GM23338 (cell line): ENCODE data around the gene RIMKLB. TPM values are rescaled to one million over a fixed set of nuclear protein-coding genes. Genes with fewer than 3 reads are reported as not detected.

Experiments used
- ATAC-seq: fragments of 200-7000 bp; cut with Tn5 transposase; 3 replicates; pipeline ENCODE4 v1.9.1; 2020
- DNase-seq: peaks from one replicate; pipeline ENCODE4 v3.0.0-alpha.2; 2015; ENCODE audit warnings: low spot score
- H2AFZ ChIP-seq: fragments of 200-600 bp; sonication (generic); 2 replicates; pipeline ENCODE4 v1.8.0; 2016; ENCODE audit warnings: antibody characterized with exemption, mild to moderate bottlenecking, moderate library complexity
- H3F3A ChIP-seq: fragments of 200-600 bp; sonication (generic); replicated peaks from 2 replicates; pipeline ENCODE4 v1.8.0; 2017; ENCODE audit warnings: antibody characterized with exemption, mixed run types, low read depth
- H3K27ac ChIP-seq: fragments of 200-600 bp; sonication (generic); 2 replicates; pipeline ENCODE4 v1.6.1; 2016; ENCODE audit warnings: low read depth
- H3K27me3 ChIP-seq: fragments of 200-600 bp; sonication (generic); 2 replicates; pipeline ENCODE4 v1.8.0; 2016; ENCODE audit warnings: mild to moderate bottlenecking, mixed run types, moderate library complexity; ENCODE audit not compliant: insufficient read depth
- H3K36me3 ChIP-seq: fragments of 200-600 bp; sonication (generic); 2 replicates; pipeline ENCODE4 v1.8.0; 2016; ENCODE audit warnings: mild to moderate bottlenecking; ENCODE audit not compliant: insufficient read depth
- H3K4me1 ChIP-seq: fragments of 200-600 bp; sonication (generic); 2 replicates; pipeline ENCODE4 v1.8.0; 2016; ENCODE audit warnings: mild to moderate bottlenecking, moderate library complexity; ENCODE audit not compliant: insufficient read depth
- H3K4me2 ChIP-seq: fragments of 200-600 bp; sonication (generic); 2 replicates; pipeline ENCODE4 v1.7.1; 2017; ENCODE audit warnings: mixed run types
- H3K4me3 ChIP-seq: fragments of 200-600 bp; sonication (generic); 2 replicates; pipeline ENCODE4 v1.6.1; 2016; ENCODE audit warnings: mixed run types
- H3K79me2 ChIP-seq: fragments of 200-600 bp; sonication (generic); replicated peaks from 2 replicates; pipeline ENCODE4 v1.8.0; 2017; ENCODE audit warnings: mild to moderate bottlenecking; ENCODE audit not compliant: insufficient read depth
- H3K9me2 ChIP-seq: fragments of 200-600 bp; sonication (generic); 2 replicates; pipeline ENCODE4 v1.8.0; 2017; ENCODE audit not compliant: insufficient read depth
- H4K20me1 ChIP-seq: fragments of 200-600 bp; sonication (generic); replicated peaks from 2 replicates; pipeline ENCODE4 v1.8.0; 2017; ENCODE audit warnings: mild to moderate bottlenecking; ENCODE audit not compliant: insufficient read depth
- H3K27ac Mint-ChIP-seq: 2 replicates; pipeline ENCODE4 v1.8.0; 2020; ENCODE audit warnings: inconsistent platforms, mild to moderate bottlenecking, moderate library complexity, mixed read lengths
- H3K27me3 Mint-ChIP-seq: 3 replicates; pipeline ENCODE4 v1.8.0; 2022; ENCODE audit warnings: low read depth, mild to moderate bottlenecking, moderate library complexity, mixed read lengths, inconsistent platforms; ENCODE audit not compliant: insufficient read depth, poor library complexity
- H3K36me3 Mint-ChIP-seq: 3 replicates; pipeline ENCODE4 v1.8.0; 2021; ENCODE audit warnings: low read depth, mild to moderate bottlenecking, inconsistent platforms, moderate library complexity, mixed read lengths
- H3K4me1 Mint-ChIP-seq: 3 replicates; pipeline ENCODE4 v1.8.0; 2020; ENCODE audit warnings: mild to moderate bottlenecking, inconsistent platforms, mixed read lengths
- H3K4me3 Mint-ChIP-seq: 3 replicates; pipeline ENCODE4 v1.8.0; 2021; ENCODE audit warnings: moderate library complexity, mild to moderate bottlenecking, inconsistent platforms, mixed read lengths
- H3K9me3 Mint-ChIP-seq: 3 replicates; pipeline ENCODE4 v1.8.0; 2020; ENCODE audit warnings: moderate library complexity, mild to moderate bottlenecking, inconsistent platforms, mixed read lengths
- CREB1 ChIP-seq: fragments of 250-450 bp; sonication (Bioruptor Pico); IDR thresholded peaks from 2 replicates; pipeline ENCODE4 v1.5.0; 2020; ENCODE audit warnings: low read depth, mild to moderate bottlenecking, moderate library complexity
- CTCF ChIP-seq, 2 experiments: fragments of 200-600 bp in 1 of 2; sonication (generic) in 1 of 2; conservative IDR thresholded peaks; 2 replicates each; pipeline versions ENCODE4 v1.5.1 to v1.6.1; 2016 to 2017; ENCODE audit warnings: antibody characterized with exemption in 2 of 2, low read depth in 2 of 2, mild to moderate bottlenecking in 2 of 2, moderate library complexity in 1 of 2
- ETS1 ChIP-seq: IDR thresholded peaks from 2 replicates; pipeline ENCODE4 v1.6.1; 2016; ENCODE audit warnings: antibody characterized with exemption
- EZH2 ChIP-seq: fragments of 200-600 bp; sonication (generic); IDR thresholded peaks from one replicate; pipeline ENCODE4 v1.8.0; 2017; ENCODE audit warnings: antibody characterized with exemption, mild to moderate bottlenecking, low read depth; ENCODE audit not compliant: unreplicated experiment
- STAT1 ChIP-seq: IDR thresholded peaks from one replicate; pipeline ENCODE4 v1.6.1; 2016; ENCODE audit warnings: antibody characterized with exemption; ENCODE audit not compliant: unreplicated experiment
- ZNF114 ChIP-seq: fragments of 250-450 bp; sonication (Bioruptor Pico); IDR thresholded peaks from 2 replicates; pipeline ENCODE4 v1.5.0; 2020; ENCODE audit warnings: mild to moderate bottlenecking, moderate library complexity
- ZNF331 ChIP-seq: fragments of 250-450 bp; sonication (Bioruptor Pico); IDR thresholded peaks from 2 replicates; pipeline ENCODE4 v1.5.0; 2020; ENCODE audit warnings: low read depth, mild to moderate bottlenecking, moderate library complexity
- ZNF462 ChIP-seq: fragments of 250-450 bp; sonication (Bioruptor Pico); IDR thresholded peaks from 2 replicates; pipeline ENCODE4 v1.5.0; 2020; ENCODE audit warnings: mild to moderate bottlenecking, moderate library complexity
- polyA plus RNA-seq: library from polyadenylated mRNA; unstranded; fragments of >200 nt; fragmentation: Nextera tagmentation; extraction: Ambion mirVana; gene quantifications from 2 replicates; pipeline ENCODE4 v1.2.1, GENCODE V29; 2016
- total RNA-seq: library from RNA; depleted of rRNA; stranded (reverse); fragments of >200 nt; shearing (Covaris generic); gene quantifications from 2 replicates; pipeline ENCODE4 v1.2.3, GENCODE V29; 2014

RIMKLB gene
- total and polyA plus RNA-seq, 2 experiments from 2014 or later = 87.0 to 104 TPM

- TF ChIP-seq ZNF462 (CRISPR knock-in tag) (no peak), CTCF (conservative IDR thresholded peaks at IDR 0.05; ENCODE audit: low read depth in 2 of 2) (no peak), STAT1 (no peak)
Observed at GRCh38 chr12:8817856-8818255, 120.1 kb downstream of the RIMKLB start (continued).

GRCh38 chr12:8818526-8818925, 120.7 kb downstream of the RIMKLB start:
- H3F3A ChIP-seq = peaks cover 15% of the 10 kb centered on the region
- peak overlapping the region; percentile 87 for H3K27ac ChIP-seq
- H3K27ac Mint-ChIP-seq = peak overlapping the region; percentile 96
- no peaks in the 10 kb centered on the region; the same call in 1 of the 3 replicates for H3K9me3 Mint-ChIP-seq
- peak; percentile 49 for DNase-seq
- H3K79me2 ChIP-seq = no peaks in the 10 kb centered on the region; the same call in 1 of the 2 replicates
- H3K4me3 ChIP-seq = no peak overlapping the region
- no peaks in the 10 kb centered on the region for H3K27me3 ChIP-seq
- H3K4me2 ChIP-seq = no peak overlapping the region
- no peaks in the 10 kb centered on the region for H3K36me3 ChIP-seq
- no peaks in the 10 kb centered on the region for H3K9me2 ChIP-seq
- peaks cover 21% of the 10 kb centered on the region for H3K27me3 Mint-ChIP-seq
- no peaks in the 10 kb centered on the region for H4K20me1 ChIP-seq
- no peak for ATAC-seq
- no peak overlapping the region for H3K4me3 Mint-ChIP-seq
- H2AFZ ChIP-seq = no peak overlapping the region
- peaks cover 52% of the 10 kb centered on the region for H3K4me1 ChIP-seq
- H3K4me1 Mint-ChIP-seq = peaks cover 55% of the 10 kb centered on the region
- 0 out of 3 replicates have a peak, but pooled peaks cover 4% of the 10 kb centered on the region for H3K36me3 Mint-ChIP-seq
- TF ChIP-seq ETS1 (no peak), ZNF331 (CRISPR knock-in tag) (no peak), STAT1 (no peak), CREB1 (CRISPR knock-in tag) (no peak), EZH2 (no peak), ZNF114 (CRISPR knock-in tag) (no peak)
